ENCODE measurements around the gene BCR. TPM values are rescaled to one million over a fixed set of nuclear protein-coding genes. Genes with fewer than 3 reads are reported as not detected.

The BCR gene
- total RNA-seq, 1 donor from 2014 or later: 30.0 TPM

DNA sequence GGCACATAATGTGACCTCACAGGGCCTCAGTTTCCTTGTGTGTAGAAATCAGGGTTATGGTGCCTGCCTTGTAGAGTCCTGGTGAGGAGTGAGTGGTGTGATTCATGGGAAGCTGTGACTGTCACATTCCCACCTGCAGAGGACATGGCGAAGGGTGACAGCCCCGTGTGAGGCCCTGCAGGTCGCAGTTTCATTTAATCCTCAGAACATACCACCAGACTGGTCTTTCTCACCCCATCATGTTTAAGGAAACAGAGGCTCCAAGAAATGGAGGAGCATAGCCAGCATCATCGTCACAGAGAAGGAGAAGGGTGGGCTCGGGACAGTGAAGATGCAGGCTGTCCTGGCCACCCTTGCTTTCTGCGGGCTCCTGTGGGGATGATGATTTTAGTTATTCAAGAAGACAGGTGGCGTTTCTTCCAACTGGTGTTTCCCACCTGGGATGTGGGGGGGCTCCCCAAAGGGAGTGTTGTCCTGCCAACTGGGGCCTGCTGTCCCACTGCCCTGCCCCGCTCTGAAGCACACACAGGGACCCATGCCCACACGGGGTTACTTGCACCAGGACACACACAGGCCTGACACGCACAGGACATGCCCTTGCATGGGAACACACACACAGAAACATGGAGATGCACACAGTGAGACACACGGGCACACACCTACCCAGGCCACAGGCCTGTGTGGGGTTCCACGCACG, 100.2 kb downstream of the BCR start:
- H3K4me3 Mint-ChIP-seq (ENCODE audit: unreplicated experiment): no peak overlapping the region
- H3K27me3 Mint-ChIP-seq (ENCODE audit: low read depth): no peaks in the 10 kb centered on the region
- H3K36me3 Mint-ChIP-seq (ENCODE audit: low read depth): peaks cover 7% of the 10 kb centered on the region
- no peaks in the 10 kb centered on the region for H3K9me3 Mint-ChIP-seq (ENCODE audit: low read depth)
- TF ChIP-seq, protein P1, sequence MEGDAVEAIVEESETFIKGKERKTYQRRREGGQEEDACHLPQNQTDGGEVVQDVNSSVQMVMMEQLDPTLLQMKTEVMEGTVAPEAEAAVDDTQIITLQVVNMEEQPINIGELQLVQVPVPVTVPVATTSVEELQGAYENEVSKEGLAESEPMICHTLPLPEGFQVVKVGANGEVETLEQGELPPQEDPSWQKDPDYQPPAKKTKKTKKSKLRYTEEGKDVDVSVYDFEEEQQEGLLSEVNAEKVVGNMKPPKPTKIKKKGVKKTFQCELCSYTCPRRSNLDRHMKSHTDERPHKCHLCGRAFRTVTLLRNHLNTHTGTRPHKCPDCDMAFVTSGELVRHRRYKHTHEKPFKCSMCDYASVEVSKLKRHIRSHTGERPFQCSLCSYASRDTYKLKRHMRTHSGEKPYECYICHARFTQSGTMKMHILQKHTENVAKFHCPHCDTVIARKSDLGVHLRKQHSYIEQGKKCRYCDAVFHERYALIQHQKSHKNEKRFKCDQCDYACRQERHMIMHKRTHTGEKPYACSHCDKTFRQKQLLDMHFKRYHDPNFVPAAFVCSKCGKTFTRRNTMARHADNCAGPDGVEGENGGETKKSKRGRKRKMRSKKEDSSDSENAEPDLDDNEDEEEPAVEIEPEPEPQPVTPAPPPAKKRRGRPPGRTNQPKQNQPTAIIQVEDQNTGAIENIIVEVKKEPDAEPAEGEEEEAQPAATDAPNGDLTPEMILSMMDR (IDR thresholded peaks at IDR 0.05): no peak
- H3K4me1 Mint-ChIP-seq (ENCODE audit: low read depth): peaks cover 20% of the 10 kb centered on the region
- no peak overlapping the region for H3K27ac Mint-ChIP-seq (ENCODE audit: unreplicated experiment)
- DNase-seq (ENCODE audit: low spot score): no peak

DNA sequence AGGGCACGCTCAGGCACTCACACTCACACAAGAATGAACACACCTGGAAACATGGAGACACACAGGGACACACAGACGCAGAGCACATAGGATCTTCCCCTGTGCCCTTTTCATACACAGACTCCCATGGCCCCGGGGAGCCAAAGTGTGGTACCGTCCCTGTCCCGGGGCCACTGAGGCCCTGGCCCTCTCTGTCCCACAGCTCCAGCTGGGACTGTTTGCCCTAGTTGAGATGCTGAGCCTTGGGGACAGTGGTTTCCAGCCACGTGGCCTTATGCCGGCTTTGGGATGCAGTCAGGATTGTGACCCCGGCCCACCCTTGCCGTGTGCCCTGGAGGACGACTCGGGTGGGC, 100.7 kb downstream of the BCR start:
- Mint-ChIP-seq H3K4me1 (ENCODE audit: low read depth) (peaks cover 24% of the 10 kb centered on the region), H3K27me3 (ENCODE audit: low read depth) (no peaks in the 10 kb centered on the region), H3K4me3 (ENCODE audit: unreplicated experiment) (no peak overlapping the region), H3K36me3 (ENCODE audit: low read depth) (peaks cover 3% of the 10 kb centered on the region), H3K9me3 (ENCODE audit: low read depth) (no peaks in the 10 kb centered on the region), H3K27ac (ENCODE audit: unreplicated experiment) (no peak overlapping the region)
- TF ChIP-seq, protein P1 (IDR thresholded peaks at IDR 0.05): no peak
- DNase-seq (ENCODE audit: low spot score): no peak

DNA sequence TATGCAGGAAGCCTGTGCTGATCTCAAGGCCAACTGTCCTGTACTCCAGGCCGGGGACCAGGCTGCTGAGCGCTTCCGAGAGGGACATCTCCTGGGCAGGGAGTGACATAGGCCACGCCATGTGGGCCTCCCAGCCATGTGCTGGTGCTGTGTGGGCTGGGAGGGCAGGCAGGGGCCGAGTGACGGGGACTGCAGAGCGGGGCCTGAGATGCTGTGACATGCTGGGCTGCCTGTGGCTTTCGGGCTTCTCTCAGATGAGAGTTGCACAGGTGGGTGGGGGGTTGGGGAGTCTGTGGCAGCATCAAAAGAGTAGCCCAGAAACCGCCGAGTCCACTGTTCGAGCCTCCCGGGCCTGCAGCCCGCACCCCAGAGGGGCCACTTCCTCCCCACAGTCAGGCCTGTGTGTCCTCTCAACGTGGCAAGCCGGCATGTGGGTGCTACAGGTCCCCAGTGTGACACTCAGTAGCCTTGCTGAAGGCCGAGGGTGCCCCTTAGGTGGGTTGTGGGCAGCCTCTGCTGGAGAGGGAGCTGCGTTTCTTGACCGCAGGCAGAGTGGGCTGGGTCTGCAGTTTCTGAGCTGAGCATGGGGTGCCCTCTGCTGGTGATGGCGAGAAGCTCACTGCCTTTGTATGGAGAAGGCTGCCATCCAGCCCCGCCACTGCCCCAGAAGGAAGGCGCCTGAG, 101.2 kb downstream of the BCR start:
- H3K27me3 Mint-ChIP-seq (ENCODE audit: low read depth): no peaks in the 10 kb centered on the region
- H3K36me3 Mint-ChIP-seq (ENCODE audit: low read depth): peaks cover 3% of the 10 kb centered on the region
- no peak for DNase-seq (ENCODE audit: low spot score)
- no peaks in the 10 kb centered on the region for H3K9me3 Mint-ChIP-seq (ENCODE audit: low read depth)
- H3K27ac Mint-ChIP-seq (ENCODE audit: unreplicated experiment): peak overlapping the region; percentile 81
- TF ChIP-seq, protein P1 (IDR thresholded peaks at IDR 0.05): peak; percentile 98
- H3K4me3 Mint-ChIP-seq (ENCODE audit: unreplicated experiment): no peak overlapping the region
- H3K4me1 Mint-ChIP-seq (ENCODE audit: low read depth): peaks cover 24% of the 10 kb centered on the region

DNA sequence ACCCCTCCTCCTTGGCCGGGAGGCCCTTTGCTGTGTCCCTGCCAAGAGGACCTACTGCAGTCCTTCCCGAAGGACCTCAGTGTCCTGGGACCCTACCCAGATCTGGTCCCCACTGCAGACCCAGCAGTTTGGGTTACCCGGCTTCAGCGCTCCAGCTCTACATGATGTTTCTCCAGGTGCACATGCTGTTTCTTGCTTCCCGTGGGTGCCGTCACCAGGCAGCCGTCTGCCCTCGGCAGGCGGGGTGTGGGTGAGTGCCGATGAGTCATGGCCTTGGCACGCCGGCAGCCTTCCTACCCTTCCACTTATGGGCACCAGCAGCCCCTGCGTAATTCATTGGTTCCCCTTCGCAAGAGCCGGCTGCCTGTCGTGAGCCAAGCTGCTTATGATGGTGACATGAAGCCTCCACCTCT, 101.8 kb downstream of the BCR start:
- H3K27me3 Mint-ChIP-seq (ENCODE audit: low read depth): no peaks in the 10 kb centered on the region
- DNase-seq (ENCODE audit: low spot score): no peak
- TF ChIP-seq, protein P1 (IDR thresholded peaks at IDR 0.05): peak; percentile 72
- H3K36me3 Mint-ChIP-seq (ENCODE audit: low read depth): peaks cover 6% of the 10 kb centered on the region
- H3K9me3 Mint-ChIP-seq (ENCODE audit: low read depth): no peaks in the 10 kb centered on the region
- H3K4me3 Mint-ChIP-seq (ENCODE audit: unreplicated experiment): peak overlapping the region; percentile 22
- H3K4me1 Mint-ChIP-seq (ENCODE audit: low read depth): peaks cover 24% of the 10 kb centered on the region
- H3K27ac Mint-ChIP-seq (ENCODE audit: unreplicated experiment): peak overlapping the region; percentile 81

DNA sequence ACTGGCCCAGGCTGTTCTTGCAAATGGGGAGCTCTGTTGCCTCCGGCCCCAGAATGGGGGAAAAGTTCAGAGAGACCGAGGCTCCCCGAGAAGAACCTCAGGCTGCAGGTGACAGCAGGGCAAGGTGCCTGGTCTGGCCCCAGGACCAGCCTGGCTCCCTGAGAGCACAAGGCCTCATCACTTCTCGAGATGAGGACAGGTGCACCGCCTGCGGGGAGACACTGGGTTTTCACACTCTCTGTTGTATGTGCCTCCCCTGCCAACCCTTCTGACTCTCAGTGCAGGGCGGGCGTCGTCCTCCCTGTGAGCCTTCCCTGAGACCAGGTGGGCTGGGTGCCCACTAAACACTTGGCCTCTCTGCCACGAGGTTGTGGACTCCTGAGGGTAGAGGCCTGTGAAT, 102.2 kb downstream of the BCR start:
- Mint-ChIP-seq H3K27me3 (ENCODE audit: low read depth) (no peaks in the 10 kb centered on the region), H3K36me3 (ENCODE audit: low read depth) (peaks cover 6% of the 10 kb centered on the region), H3K4me3 (ENCODE audit: unreplicated experiment) (no peak overlapping the region), H3K27ac (ENCODE audit: unreplicated experiment) (no peak overlapping the region), H3K9me3 (ENCODE audit: low read depth) (no peaks in the 10 kb centered on the region), H3K4me1 (ENCODE audit: low read depth) (peaks cover 24% of the 10 kb centered on the region)
- DNase-seq (ENCODE audit: low spot score): no peak
- TF ChIP-seq, protein P1 (IDR thresholded peaks at IDR 0.05): no peak
